Thyroid gland (tissue), 4 donors: ENCODE measurements around the gene STMP1.

Experiments
- POLR2A ChIP-seq, 2 donors: fragments of 450-650 bp; IDR thresholded peaks; one replicate each; pipeline ENCODE4 v1.6.1; 2017; ENCODE audit warnings: antibody characterized with exemption in 2 of 2, mild to moderate bottlenecking in 2 of 2, moderate library complexity in 1 of 2
- TF ChIP-seq, protein P1 (sequence below), 6 experiments: fragments of 200-600 bp in 3 of 6; fragments of 450-650 bp in 3 of 6; sonication (generic) in 3 of 6; IDR thresholded peaks; one replicate each; pipeline ENCODE4 v1.5.1; 2016 to 2019; ENCODE audit warnings: antibody characterized with exemption in 6 of 6, mild to moderate bottlenecking in 2 of 6, inconsistent platforms in 1 of 6, moderate library complexity in 1 of 6

DNA sequence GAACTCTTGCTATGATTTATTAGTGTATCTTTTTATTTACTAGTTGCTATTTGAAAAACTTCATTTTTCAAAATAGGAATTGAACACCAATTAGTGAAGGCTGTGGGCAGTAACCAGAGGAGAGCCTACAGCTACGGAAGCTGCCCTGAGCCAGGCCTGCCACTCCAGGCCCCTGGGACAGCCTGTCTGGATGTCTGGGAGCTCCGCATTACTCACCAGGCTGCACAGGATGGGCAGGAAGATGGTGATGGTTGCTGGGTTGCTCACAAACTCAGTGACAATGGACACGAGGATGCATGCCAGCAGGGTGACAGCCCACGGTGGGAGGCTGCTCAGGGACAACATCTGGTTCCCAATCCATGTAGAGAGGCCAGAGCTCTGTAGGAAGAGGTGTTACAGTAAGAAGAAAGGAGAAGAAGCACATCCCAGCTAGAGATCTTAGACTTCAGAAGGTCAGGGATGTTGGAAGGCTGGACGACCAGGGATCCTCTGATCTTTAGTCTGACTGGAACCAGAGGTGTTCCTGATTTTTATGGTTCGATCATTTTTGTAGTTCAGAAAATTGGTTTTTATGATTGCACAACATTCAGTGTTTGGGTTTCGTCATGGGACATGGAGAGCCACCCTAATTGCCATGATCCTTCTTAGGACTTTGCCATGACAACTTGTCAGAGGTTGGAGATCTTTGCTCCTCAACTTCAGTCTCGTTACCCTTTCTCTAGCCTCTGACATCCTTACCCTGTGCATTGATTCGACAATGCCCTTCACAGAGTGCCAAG, 23.2 kb downstream of the STMP1 start:
- TF ChIP-seq, protein P1, sequence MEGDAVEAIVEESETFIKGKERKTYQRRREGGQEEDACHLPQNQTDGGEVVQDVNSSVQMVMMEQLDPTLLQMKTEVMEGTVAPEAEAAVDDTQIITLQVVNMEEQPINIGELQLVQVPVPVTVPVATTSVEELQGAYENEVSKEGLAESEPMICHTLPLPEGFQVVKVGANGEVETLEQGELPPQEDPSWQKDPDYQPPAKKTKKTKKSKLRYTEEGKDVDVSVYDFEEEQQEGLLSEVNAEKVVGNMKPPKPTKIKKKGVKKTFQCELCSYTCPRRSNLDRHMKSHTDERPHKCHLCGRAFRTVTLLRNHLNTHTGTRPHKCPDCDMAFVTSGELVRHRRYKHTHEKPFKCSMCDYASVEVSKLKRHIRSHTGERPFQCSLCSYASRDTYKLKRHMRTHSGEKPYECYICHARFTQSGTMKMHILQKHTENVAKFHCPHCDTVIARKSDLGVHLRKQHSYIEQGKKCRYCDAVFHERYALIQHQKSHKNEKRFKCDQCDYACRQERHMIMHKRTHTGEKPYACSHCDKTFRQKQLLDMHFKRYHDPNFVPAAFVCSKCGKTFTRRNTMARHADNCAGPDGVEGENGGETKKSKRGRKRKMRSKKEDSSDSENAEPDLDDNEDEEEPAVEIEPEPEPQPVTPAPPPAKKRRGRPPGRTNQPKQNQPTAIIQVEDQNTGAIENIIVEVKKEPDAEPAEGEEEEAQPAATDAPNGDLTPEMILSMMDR (IDR thresholded peaks at IDR 0.05), result no peak
- no peak for TF ChIP-seq POLR2A (IDR thresholded peaks at IDR 0.05)
